GM19099 (cell line): ENCODE results near the gene RMI2.

Source experiments
- POLR2A ChIP-seq: IDR thresholded peaks from 3 replicates; pipeline ENCODE4 v1.6.1; 2011; ENCODE audit warnings: low read depth; ENCODE audit not compliant: insufficient read length; ENCODE audit errors: extremely low read depth

Gene RMI2

GRCh38 chr16:11307639-11308492, 37.4 kb upstream of the RMI2 start:
- TF ChIP-seq POLR2A: no peak

GRCh38 chr16:11308493-11309283, 36.6 kb upstream of the RMI2 start:
- TF ChIP-seq POLR2A: no peak

- TF ChIP-seq POLR2A: peak; percentile 19
Measured at GRCh38 chr16:11309895-11310633, 35.2 kb upstream of the RMI2 start.

- TF ChIP-seq POLR2A: no peak
Measured at GRCh38 chr16:11310634-11310977, 34.7 kb upstream of the RMI2 start.

- TF ChIP-seq POLR2A: no peak
Measured at GRCh38 chr16:11310997-11311561, 34.2 kb upstream of the RMI2 start.

GRCh38 chr16:11312718-11313492, 32.4 kb upstream of the RMI2 start:
- no peak for TF ChIP-seq POLR2A

GRCh38 chr16:11313493-11314308, 31.6 kb upstream of the RMI2 start:
- TF ChIP-seq POLR2A: no peak

GRCh38 chr16:11314309-11314894, 30.9 kb upstream of the RMI2 start:
- no peak for TF ChIP-seq POLR2A

GRCh38 chr16:11315510-11315909, 29.7 kb upstream of the RMI2 start:
- no peak for TF ChIP-seq POLR2A

GRCh38 chr16:11316331-11317015, 28.8 kb upstream of the RMI2 start:
- no peak for TF ChIP-seq POLR2A

GRCh38 chr16:11318817-11319216, 26.4 kb upstream of the RMI2 start:
- no peak for TF ChIP-seq POLR2A

- no peak for TF ChIP-seq POLR2A
Measured at GRCh38 chr16:11319529-11320146, 25.6 kb upstream of the RMI2 start.

- TF ChIP-seq POLR2A: no peak
Measured at GRCh38 chr16:11320170-11320569, 25.1 kb upstream of the RMI2 start.

- TF ChIP-seq POLR2A: no peak
Measured at GRCh38 chr16:11321662-11322061, 23.6 kb upstream of the RMI2 start.
